NCI-H1417 treated with DMSO at 0.1 percent for 48 hours (cell line): ENCODE measurements around the gene NTN1.

Experiments
- DNase-seq: peaks from one replicate; lab custom pipeline; 2025; lab: John Stamatoyannopoulos, UW

Gene NTN1

GRCh38 chr17:9195961-9196670, 174.8 kb downstream of the NTN1 start:
- peak; percentile 19 for DNase-seq

DNA sequence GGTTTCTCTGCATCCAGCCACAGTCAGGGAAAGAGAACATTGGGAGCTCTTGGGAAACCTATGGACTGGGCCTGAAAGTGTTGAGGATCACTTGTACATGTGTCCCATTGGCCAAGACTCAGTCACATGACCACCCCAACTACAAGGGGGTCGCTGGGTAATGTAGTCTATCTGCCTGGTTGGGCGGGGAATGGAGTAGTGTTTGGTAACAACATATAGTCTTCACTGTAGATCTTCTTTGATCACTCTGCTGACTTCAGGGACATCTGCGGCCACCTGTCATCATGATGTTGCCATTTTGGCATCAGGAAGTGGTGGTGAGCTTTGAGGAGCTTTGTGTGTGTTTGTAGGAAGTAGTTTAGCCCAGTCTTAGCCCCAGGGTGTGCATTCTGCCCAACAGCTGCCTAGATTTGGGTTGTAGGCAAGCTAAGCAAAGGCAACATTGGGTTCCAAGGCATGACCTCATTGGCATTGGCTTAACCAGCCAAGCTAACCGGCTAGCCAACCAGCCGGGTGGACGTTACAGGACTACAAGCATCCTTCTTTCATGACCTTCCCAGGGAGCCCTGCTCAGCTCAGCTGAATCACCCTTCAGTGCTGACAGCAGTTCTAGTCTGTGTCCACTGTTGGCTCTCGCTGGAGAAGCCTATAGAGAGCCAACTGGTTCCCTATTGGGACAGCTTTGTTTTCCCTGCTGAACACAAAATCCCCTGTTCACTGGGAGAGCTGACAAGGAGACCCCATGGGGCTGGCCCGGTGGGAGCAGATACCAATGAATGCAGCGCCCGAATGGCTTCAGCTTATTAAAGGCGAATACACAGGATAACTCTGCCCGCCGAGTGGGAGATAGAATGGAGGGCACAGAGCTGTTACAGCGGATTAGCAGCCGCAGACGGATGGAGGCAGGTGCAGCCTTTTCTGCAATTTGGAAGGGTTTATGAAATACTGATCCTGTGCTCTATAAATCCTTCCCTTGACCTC, 178.6 kb downstream of the NTN1 start:
- no peak for DNase-seq

DNA sequence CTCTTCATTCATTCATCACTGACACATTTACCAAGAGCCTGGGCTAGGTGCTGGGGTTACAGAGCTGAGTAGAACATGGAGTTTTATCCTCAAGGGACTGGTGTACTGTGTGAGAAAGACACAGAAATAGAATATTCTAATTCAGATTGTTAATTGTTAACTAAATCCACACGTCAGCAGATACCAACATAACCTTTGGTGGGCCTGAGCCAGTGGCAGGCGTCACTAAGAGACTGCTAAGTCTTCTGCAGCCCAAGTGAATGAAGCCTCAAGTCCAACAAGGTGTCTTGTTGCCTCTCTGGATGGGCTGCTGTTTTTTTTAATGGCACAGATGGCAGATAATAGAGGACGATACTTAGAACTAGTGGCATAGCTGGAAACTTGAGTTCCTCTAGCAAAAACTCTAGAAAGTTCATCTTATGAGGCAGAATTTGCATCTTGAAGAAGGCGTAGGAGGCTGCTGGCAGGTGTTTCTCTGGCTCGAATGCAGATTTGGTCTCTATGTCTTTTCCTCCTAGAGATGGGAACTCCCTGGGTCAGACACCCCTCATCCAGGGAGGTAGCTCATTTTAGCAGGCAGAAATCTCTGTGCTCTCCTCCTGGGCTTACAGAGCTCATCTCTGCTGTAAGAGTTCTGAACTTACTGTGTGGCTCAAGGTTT, 179.5 kb downstream of the NTN1 start:
- no peak for DNase-seq

DNA sequence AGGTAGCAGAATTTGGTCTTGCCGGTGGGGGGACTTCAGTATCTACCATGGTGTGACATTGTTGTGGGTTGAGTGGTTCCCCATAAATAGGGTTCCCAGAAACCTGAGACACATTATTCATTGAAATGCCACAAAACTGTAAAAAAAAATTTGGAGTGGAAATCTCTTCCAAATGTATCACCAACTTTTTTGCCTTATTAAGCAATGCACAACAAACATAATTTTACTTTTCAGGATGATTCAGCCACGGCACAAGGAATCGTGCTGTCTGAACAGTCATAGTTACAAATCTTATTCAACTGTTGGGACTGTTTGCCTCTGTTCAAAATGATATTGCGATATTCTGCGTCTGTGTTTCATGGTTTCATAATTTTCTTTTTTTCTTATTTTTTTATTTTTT, 181.2 kb downstream of the NTN1 start:
- DNase-seq, result no peak

- DNase-seq, result no peak
Observed at GRCh38 chr17:9203771-9204425, 182.6 kb downstream of the NTN1 start.

DNA sequence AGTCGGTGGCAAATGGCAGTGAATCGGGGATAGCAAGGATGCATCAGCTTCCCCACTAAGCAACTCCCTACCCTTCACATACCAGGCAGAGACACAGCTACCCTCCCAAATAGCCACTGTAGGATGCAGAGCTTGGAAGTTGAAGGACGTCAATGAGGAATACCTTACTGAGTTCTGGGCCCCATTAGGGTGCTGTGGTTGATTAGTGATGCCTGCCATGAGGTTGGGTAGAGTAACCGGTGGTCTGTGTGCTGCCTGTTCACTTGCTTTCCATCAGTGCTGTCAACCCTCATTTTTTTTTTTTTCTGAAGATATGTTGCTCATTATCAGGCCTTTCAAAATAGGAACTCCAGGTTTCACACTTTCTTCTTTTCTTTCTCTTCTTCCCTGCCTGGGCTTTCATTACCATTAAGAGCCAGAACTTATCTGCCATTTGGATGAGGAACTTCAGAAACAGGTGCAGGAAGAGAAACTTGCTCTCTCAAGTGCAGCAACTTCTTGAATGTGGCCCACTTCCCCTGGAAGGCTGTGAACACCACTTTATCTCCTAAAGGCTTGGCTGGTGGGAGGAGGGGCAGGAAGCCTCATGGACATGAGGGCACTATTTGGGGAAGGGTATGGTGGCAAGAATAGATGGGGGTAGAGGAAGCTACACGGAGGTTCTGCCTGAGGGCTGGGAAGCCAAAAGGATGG, 183.5 kb downstream of the NTN1 start:
- no peak for DNase-seq

GRCh38 chr17:9205520-9206409, 184.5 kb downstream of the NTN1 start:
- DNase-seq, result no peak

GRCh38 chr17:9206410-9206703, 185.0 kb downstream of the NTN1 start:
- no peak for DNase-seq

- DNase-seq, result no peak
Observed at GRCh38 chr17:9206741-9207332, 185.5 kb downstream of the NTN1 start.

- no peak for DNase-seq
Observed at GRCh38 chr17:9208381-9209105, 187.2 kb downstream of the NTN1 start.

- no peak for DNase-seq
Observed at GRCh38 chr17:9209347-9209746, 188.0 kb downstream of the NTN1 start.

- DNase-seq, result no peak
Observed at GRCh38 chr17:9209781-9210370, 188.6 kb downstream of the NTN1 start.

- DNase-seq, result no peak
Observed at GRCh38 chr17:9211133-9211765, 189.9 kb downstream of the NTN1 start.

DNA sequence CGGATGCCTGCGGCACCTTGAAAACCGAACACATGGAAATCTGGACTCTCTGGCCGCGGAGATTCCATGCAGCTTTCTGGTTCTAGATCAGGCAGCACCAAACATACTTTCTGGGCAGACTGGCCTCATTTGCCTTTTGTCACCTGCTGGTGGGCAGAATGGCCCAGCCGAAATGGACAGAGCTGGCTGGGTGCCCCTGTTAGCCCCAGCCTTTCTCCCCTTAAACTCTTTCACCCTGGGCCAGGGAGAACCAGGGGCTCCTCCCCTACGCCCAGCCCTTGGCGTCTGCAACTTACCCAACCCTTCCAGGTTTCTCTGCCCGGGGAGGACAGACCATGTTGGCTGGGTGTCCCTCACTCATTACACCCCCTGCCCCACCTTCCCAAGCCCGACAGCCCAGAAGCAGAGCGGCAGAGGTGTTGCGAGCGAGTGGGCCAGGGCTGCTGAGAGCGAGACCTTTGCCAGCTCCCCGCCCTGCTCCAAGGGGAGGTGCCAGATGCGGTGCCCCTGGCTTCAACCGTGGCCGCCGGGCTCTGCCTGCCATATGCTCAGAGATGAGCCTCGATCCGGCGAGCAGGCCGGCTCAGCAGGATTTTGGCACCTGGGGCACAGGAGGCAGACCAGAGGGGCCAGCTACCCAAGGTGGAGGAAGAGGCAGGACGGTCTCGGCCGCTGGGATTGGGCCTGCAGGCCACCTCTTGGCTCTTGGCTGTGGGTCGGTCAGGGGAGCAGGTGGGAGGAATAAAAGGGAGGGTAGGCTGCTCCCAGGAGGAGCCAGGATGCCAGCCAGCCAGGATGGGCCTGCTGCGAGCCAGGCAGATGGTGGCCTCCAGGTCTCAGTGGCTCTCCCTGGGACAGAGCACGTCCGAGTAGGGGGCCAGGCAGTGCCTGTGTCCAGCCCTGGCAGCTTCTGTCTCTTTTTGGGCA, 191.3 kb downstream of the NTN1 start:
- DNase-seq, result no peak

- no peak for DNase-seq
Observed at GRCh38 chr17:9213303-9213640, 192.0 kb downstream of the NTN1 start.

- no peak for DNase-seq
Observed at GRCh38 chr17:9215465-9215864, 194.2 kb downstream of the NTN1 start.

DNA sequence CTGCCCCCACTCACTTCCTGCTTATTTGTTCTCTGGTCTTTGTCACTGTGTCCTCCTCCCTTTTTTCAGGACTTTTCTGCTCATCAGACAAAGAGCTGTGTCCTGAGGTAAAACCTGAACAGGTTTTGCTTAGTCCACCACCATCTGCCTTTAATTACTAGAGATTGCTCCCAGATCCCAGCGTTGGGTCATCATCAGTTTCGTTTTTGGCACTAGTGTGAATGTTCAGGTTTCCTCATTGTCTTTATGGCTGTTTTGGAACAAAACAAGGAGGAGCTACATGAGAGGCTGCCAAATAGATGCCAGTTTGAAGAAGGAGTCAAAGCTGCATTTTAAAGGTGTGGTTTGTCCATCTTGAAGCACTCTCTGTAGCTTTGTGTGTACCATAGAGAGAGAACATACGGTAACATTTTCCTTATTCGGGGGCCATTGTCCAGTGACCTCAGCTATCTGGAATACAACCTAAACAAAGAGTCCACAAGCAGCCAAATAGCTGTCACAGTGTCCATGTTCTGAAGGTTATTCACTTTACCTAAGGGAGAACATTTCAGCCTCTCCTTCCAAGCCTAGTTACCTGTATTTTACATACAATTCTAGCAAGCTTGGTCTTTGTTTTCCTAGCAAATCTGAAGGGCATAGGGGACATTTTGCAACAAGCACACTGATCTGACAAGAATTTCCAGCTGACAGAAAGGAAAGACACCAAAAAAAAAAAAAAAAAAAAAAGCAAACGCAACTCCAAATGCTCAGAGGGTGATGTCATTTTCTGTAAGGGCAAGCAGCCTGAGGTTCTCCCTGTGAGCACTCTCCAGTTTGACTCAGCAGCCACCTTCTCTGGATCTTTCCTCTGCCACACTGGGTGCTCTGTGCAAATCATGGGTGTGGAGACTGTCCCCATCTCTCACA, 196.1 kb downstream of the NTN1 start:
- no peak for DNase-seq
